Activated naive CD4-positive, alpha-beta T cell treated with anti-CD3 and anti-CD28 coated beads for 36 hours (primary cell): Measurements from ENCODE around the gene MRM2. TPM values are rescaled to one million over a fixed set of nuclear protein-coding genes. Genes with fewer than 3 reads are reported as not detected.

ENCODE experiments used
- CTCF ChIA-PET: fragments of 350-600 bp; sonication (Branson Sonifier 250); formaldehyde crosslinking; loops from one replicate; lab custom pipeline; 2021; ENCODE audit warnings: antibody characterized with exemption; lab: Charles Lee
- DNase-seq: peaks from one replicate; pipeline ENCODE4 v3.0.0-alpha.2; 2020
- H3K27ac Mint-ChIP-seq: one replicate; pipeline ENCODE4 v1.8.0; 2021; ENCODE audit warnings: mild to moderate bottlenecking, mixed read lengths
- H3K27me3 Mint-ChIP-seq: one replicate; pipeline ENCODE4 v1.8.0; 2021; ENCODE audit warnings: low read depth, mixed read lengths
- H3K36me3 Mint-ChIP-seq: one replicate; pipeline ENCODE4 v1.8.0; 2021; ENCODE audit warnings: low read depth, mixed read lengths
- H3K4me1 Mint-ChIP-seq: one replicate; pipeline ENCODE4 v1.8.0; 2021; ENCODE audit warnings: low read depth, mixed read lengths
- H3K4me3 Mint-ChIP-seq: one replicate; pipeline ENCODE4 v1.8.0; 2021; ENCODE audit warnings: mild to moderate bottlenecking, moderate library complexity, mixed read lengths
- H3K9me3 Mint-ChIP-seq: one replicate; pipeline ENCODE4 v1.8.0; 2021; ENCODE audit warnings: mixed read lengths
- intact Hi-C: fragments of 100-400 bp; cut with micrococcal nuclease; formaldehyde crosslinking; loops from one replicate; pipeline ENCODE4 v1.15.1; 2023
- total RNA-seq, 2 experiments: library from RNA; stranded (reverse); gene quantifications; one replicate each; pipeline ENCODE4 v1.2.3, GENCODE V29; 2021

MRM2 gene
- total RNA-seq, 2 experiments from 2014 or later = 21.0 to 24.0 TPM

GRCh38 chr7:2224491-2224928 lies 17.5 kb downstream of the MRM2 start:
- CTCF ChIA-PET = no interaction called here
- no peak overlapping the region for H3K4me3 Mint-ChIP-seq
- H3K9me3 Mint-ChIP-seq = no peaks in the 10 kb centered on the region
- H3K36me3 Mint-ChIP-seq = peaks cover 8% of the 10 kb centered on the region
- no peak overlapping the region for H3K27ac Mint-ChIP-seq
- H3K27me3 Mint-ChIP-seq = no peaks in the 10 kb centered on the region
- H3K4me1 Mint-ChIP-seq = peaks cover under 1% of the 10 kb centered on the region
- intact Hi-C loops = no loop called here
- DNase-seq = no peak

- DNase-seq = no peak
- Mint-ChIP-seq H3K27me3 (no peaks in the 10 kb centered on the region), H3K36me3 (peaks cover 8% of the 10 kb centered on the region), H3K9me3 (no peaks in the 10 kb centered on the region), H3K27ac (no peak overlapping the region), H3K4me1 (no peaks in the 10 kb centered on the region), H3K4me3 (no peak overlapping the region)
- intact Hi-C loops = no loop called here
- CTCF ChIA-PET = no interaction called here
Observed at GRCh38 chr7:2223321-2223720, 18.7 kb downstream of the MRM2 start.

DNA sequence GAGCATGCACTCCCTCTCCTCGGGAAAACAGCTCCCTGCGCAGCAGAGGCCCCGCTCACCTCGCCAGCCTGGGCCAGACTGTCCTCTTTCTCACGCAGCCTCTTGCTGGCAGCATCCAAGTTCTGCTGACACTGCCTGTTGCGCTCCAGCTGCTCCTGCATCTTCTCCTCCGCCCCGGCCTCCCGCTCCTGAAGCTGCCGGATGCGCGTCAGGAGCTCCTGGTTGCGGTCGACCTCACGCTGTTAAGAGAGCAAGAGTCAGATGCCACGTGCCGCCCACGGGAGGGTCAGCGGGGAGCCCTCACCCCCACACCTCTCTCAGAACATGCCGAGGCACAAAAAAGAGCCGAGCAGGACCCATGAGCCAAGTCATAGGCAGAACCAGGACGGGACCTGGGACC lies 19.5 kb downstream of the MRM2 start:
- H3K27ac Mint-ChIP-seq = no peak overlapping the region
- DNase-seq = no peak
- H3K9me3 Mint-ChIP-seq = no peaks in the 10 kb centered on the region
- no peaks in the 10 kb centered on the region for H3K4me1 Mint-ChIP-seq
- intact Hi-C loops = no loop called here
- no peaks in the 10 kb centered on the region for H3K27me3 Mint-ChIP-seq
- CTCF ChIA-PET = interaction anchor here (0.7 kb wide), 1 partner anchor 489 kb away, joined by 3 read pairs; no protein-coding TSS in a partner anchor
- no peak overlapping the region for H3K4me3 Mint-ChIP-seq
- peaks cover 14% of the 10 kb centered on the region for H3K36me3 Mint-ChIP-seq

DNA sequence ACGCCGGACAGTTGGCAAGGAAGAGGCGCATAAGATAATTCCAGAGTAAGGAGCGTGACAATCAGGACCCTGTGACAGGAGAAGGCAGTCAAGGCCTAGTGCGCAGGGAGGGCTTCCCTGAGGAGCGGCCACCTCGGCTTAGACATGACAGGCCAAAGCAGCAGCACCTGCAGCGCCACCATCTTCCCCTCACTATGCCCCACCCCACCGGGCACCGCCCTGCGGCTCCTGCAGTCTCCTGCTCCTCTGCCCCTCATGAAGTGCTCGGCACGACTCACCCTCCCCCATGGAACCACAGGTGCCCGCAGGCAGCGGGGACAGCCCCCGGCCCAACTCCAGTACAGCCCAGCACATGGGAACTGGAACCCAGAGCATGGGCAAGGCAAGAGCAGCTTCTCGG lies 21.1 kb downstream of the MRM2 start:
- no peak for DNase-seq
- no peaks in the 10 kb centered on the region for H3K27me3 Mint-ChIP-seq
- H3K27ac Mint-ChIP-seq = no peak overlapping the region
- intact Hi-C loops = no loop called here
- H3K36me3 Mint-ChIP-seq = peaks cover 20% of the 10 kb centered on the region
- H3K4me1 Mint-ChIP-seq = no peaks in the 10 kb centered on the region
- no peaks in the 10 kb centered on the region for H3K9me3 Mint-ChIP-seq
- no peak overlapping the region for H3K4me3 Mint-ChIP-seq
- CTCF ChIA-PET = no interaction called here

GRCh38 chr7:2220506-2220905 lies 21.5 kb downstream of the MRM2 start:
- CTCF ChIA-PET = no interaction called here
- no peak overlapping the region for H3K4me3 Mint-ChIP-seq
- no peak for DNase-seq
- H3K9me3 Mint-ChIP-seq = no peaks in the 10 kb centered on the region
- peaks cover 23% of the 10 kb centered on the region for H3K36me3 Mint-ChIP-seq
- H3K27me3 Mint-ChIP-seq = no peaks in the 10 kb centered on the region
- no peaks in the 10 kb centered on the region for H3K4me1 Mint-ChIP-seq
- H3K27ac Mint-ChIP-seq = no peak overlapping the region
- intact Hi-C loops = no loop called here

- CTCF ChIA-PET = no interaction called here
- peaks cover 25% of the 10 kb centered on the region for H3K36me3 Mint-ChIP-seq
- H3K27ac Mint-ChIP-seq = no peak overlapping the region
- H3K9me3 Mint-ChIP-seq = no peaks in the 10 kb centered on the region
- intact Hi-C loops = no loop called here
- no peak overlapping the region for H3K4me3 Mint-ChIP-seq
- H3K27me3 Mint-ChIP-seq = no peaks in the 10 kb centered on the region
- H3K4me1 Mint-ChIP-seq = no peaks in the 10 kb centered on the region
- no peak for DNase-seq
Observed at GRCh38 chr7:2220030-2220429, 22.0 kb downstream of the MRM2 start.

DNA sequence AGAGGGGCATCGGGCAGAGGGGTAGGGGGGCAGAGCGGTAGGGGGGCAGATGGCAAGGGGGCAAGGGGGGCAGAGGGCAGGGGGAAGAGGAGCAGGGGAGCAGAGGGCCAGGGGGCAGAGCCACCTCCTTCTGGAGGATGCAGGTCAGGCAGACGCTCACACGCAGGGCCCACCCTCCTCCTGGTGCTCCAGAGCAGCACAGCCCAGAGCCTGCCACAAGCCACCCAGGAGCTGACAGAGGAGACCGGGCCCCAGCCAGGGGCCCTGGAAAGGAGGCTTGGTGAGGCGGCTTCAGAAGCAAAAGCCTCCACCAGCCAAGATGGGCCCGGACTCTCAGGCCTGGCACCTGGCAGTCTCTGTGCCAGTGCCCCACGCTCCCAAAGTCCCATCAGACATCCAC lies 22.4 kb downstream of the MRM2 start:
- H3K27me3 Mint-ChIP-seq = no peaks in the 10 kb centered on the region
- no peak for DNase-seq
- CTCF ChIA-PET = no interaction called here
- no peaks in the 10 kb centered on the region for H3K4me1 Mint-ChIP-seq
- no peaks in the 10 kb centered on the region for H3K9me3 Mint-ChIP-seq
- no peak overlapping the region for H3K27ac Mint-ChIP-seq
- intact Hi-C loops = no loop called here
- peaks cover 25% of the 10 kb centered on the region for H3K36me3 Mint-ChIP-seq
- no peak overlapping the region for H3K4me3 Mint-ChIP-seq

DNA sequence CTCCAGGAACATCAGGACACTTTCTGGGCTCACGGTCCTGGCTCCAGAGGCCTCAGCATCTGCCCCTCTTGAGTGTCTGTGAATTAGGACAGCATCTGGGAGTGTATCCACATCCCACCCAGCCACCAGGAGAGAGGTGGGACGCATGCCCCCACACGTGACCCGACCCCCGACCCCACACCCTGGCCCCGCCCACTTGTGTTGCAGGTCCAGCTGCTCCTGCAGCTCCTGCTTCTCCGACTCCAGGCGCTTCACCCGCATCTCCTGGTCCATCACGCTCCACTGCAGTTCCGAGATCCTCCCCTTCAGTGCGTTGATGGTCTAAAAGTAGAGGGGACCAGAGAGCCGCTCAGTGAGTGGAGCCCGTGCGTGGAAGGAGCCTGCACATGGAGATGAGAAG lies 22.9 kb downstream of the MRM2 start:
- CTCF ChIA-PET = no interaction called here
- H3K27me3 Mint-ChIP-seq = no peaks in the 10 kb centered on the region
- H3K4me1 Mint-ChIP-seq = no peaks in the 10 kb centered on the region
- H3K4me3 Mint-ChIP-seq = no peak overlapping the region
- peaks cover 23% of the 10 kb centered on the region for H3K36me3 Mint-ChIP-seq
- no peaks in the 10 kb centered on the region for H3K9me3 Mint-ChIP-seq
- H3K27ac Mint-ChIP-seq = no peak overlapping the region
- no peak for DNase-seq
- intact Hi-C loops = no loop called here

DNA sequence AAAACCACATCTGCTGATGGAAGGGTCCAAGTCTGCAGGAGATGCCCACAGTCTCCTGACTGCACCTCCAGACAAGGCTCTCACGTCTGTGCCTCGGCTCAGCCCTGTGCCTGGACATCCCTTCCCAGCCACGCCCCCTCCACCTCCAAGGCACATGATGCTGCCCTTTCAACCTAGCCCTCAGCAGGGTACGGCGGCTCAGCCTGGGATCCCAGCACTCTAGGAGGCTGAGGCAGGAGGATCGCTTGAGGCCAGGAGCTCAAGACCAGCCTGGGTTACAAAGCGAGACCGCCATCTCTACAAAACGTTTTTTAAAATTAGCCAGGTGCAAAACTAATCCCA lies 23.6 kb downstream of the MRM2 start:
- Mint-ChIP-seq H3K9me3 (no peaks in the 10 kb centered on the region), H3K27ac (no peak overlapping the region), H3K27me3 (no peaks in the 10 kb centered on the region), H3K36me3 (peaks cover 27% of the 10 kb centered on the region), H3K4me3 (no peak overlapping the region), H3K4me1 (no peaks in the 10 kb centered on the region)
- no peak for DNase-seq
- intact Hi-C loops = no loop called here
- CTCF ChIA-PET = no interaction called here

DNA sequence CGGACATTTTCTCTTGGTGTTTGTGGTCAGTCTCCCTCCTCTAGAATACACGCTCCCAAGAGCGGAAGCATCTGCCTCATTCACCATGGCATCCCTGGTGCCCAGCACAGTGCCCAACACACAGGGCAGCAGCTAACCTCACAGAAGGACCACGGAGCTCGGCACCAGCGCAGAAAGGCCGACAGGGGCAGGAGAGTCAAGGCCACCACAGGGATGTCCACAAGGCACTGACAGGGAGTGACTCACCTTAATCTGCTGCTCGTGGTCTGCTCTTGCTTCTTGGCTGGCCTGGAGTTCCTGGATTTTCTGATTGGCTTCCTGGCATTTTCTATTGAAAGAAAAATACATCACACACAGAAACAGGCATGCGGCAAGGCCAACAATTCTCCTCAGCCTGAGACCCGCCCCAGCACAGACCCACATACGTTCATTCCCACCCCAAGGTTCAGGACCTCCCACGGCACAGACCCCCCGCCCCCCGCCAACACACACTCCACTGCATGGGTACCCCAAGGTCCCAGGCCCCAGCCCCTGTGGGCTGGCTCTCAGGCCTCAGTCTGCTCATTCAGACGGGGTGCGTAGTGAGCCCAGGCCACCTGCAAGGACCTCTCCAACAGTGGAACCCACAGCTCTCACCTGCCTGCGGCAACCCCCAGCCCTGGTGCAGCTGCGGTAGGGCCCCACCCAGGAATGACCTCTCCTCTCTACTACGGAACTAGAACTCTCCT lies 24.1 kb downstream of the MRM2 start:
- Mint-ChIP-seq H3K27me3 (no peaks in the 10 kb centered on the region), H3K4me1 (no peaks in the 10 kb centered on the region), H3K27ac (no peak overlapping the region), H3K4me3 (no peak overlapping the region), H3K36me3 (peaks cover 27% of the 10 kb centered on the region), H3K9me3 (no peaks in the 10 kb centered on the region)
- intact Hi-C loops = no loop called here
- no peak for DNase-seq
- CTCF ChIA-PET = no interaction called here

DNA sequence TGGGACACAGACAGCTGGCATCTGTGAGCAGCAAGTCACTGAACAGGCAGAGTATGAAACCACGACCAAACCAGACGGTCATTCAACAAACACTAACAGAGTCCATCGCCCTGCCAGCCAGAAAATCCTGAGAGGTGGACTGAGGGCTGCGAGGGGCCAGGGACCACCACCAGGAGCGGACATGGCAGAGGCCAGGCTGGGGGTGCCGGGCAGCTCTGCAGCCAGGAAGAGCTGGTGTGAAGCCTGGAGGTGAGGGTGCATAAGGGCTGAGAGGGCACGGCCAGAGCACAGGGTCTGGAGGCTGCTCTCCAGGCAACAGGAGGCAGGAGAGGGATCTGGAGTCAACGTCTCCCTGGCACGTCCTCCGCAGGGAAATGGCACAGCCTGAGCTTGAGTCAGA lies 24.8 kb downstream of the MRM2 start:
- CTCF ChIA-PET = no interaction called here
- Mint-ChIP-seq H3K27ac (no peak overlapping the region), H3K36me3 (peaks cover 32% of the 10 kb centered on the region), H3K4me3 (no peak overlapping the region), H3K4me1 (no peaks in the 10 kb centered on the region), H3K9me3 (no peaks in the 10 kb centered on the region), H3K27me3 (no peaks in the 10 kb centered on the region)
- DNase-seq = no peak
- intact Hi-C loops = no loop called here

GRCh38 chr7:2215851-2216250 lies 26.2 kb downstream of the MRM2 start:
- Mint-ChIP-seq H3K27ac (no peak overlapping the region), H3K9me3 (no peaks in the 10 kb centered on the region), H3K4me1 (no peaks in the 10 kb centered on the region), H3K4me3 (no peak overlapping the region), H3K36me3 (peaks cover 41% of the 10 kb centered on the region), H3K27me3 (no peaks in the 10 kb centered on the region)
- no peak for DNase-seq
- CTCF ChIA-PET = no interaction called here
- intact Hi-C loops = no loop called here

GRCh38 chr7:2214636-2215035 lies 27.4 kb downstream of the MRM2 start:
- no peaks in the 10 kb centered on the region for H3K9me3 Mint-ChIP-seq
- DNase-seq = no peak
- CTCF ChIA-PET = no interaction called here

More at GRCh38 chr7:2214636-2215035, 27.4 kb downstream of the MRM2 start:
- intact Hi-C loops = no loop called here
- no peaks in the 10 kb centered on the region for H3K4me1 Mint-ChIP-seq
- H3K27ac Mint-ChIP-seq = no peak overlapping the region
- peaks cover 42% of the 10 kb centered on the region for H3K36me3 Mint-ChIP-seq
- no peaks in the 10 kb centered on the region for H3K27me3 Mint-ChIP-seq
- H3K4me3 Mint-ChIP-seq = no peak overlapping the region
